HFFc6 (cell line): ENCODE results near the gene CACNA2D2. TPM values are rescaled to one million over a fixed set of nuclear protein-coding genes. Genes with fewer than 3 reads are reported as not detected.

Source experiments
- DNase-seq: peaks from one replicate; pipeline ENCODE4 v3.0.0-alpha.2; 2018
- H3K27ac Mint-ChIP-seq: 2 replicates; pipeline ENCODE4 v1.8.0; 2020; ENCODE audit warnings: mild to moderate bottlenecking, mixed read lengths
- H3K27me3 Mint-ChIP-seq: 2 replicates; pipeline ENCODE4 v1.8.0; 2021; ENCODE audit warnings: mild to moderate bottlenecking, moderate library complexity, mixed read lengths; ENCODE audit not compliant: insufficient read depth
- H3K36me3 Mint-ChIP-seq: 2 replicates; pipeline ENCODE4 v1.8.0; 2021; ENCODE audit warnings: low read depth, mixed read lengths
- H3K4me1 Mint-ChIP-seq: 2 replicates; pipeline ENCODE4 v1.8.0; 2020; ENCODE audit warnings: low read depth, mixed read lengths
- H3K4me3 Mint-ChIP-seq: 2 replicates; pipeline ENCODE4 v1.8.0; 2020; ENCODE audit warnings: mild to moderate bottlenecking, moderate library complexity, mixed read lengths
- H3K9me3 Mint-ChIP-seq: 2 replicates; pipeline ENCODE4 v1.8.0; 2020; ENCODE audit warnings: mild to moderate bottlenecking, mixed read lengths
- total RNA-seq, 6 experiments: library from RNA; stranded (reverse); fragmentation: NEBNext Ultra II Directional; extraction: Animal tissue kit (Norgen Biotek cat#: 25700); gene quantifications; 2 replicates in 1 of 6; 3 replicates in 5 of 6; pipeline ENCODE4 v1.2.3, GENCODE V29; 2021
- TF ChIP-seq, protein P1 (sequence below): fragments of 200-600 bp; sonication (generic); IDR thresholded peaks from 2 replicates; pipeline ENCODE4 v1.5.0; 2021; ENCODE audit warnings: antibody characterized with exemption, mild to moderate bottlenecking

The CACNA2D2 gene
- total RNA-seq, 6 experiments from 2014 or later = 0.09 TPM; not detected in 5

DNA sequence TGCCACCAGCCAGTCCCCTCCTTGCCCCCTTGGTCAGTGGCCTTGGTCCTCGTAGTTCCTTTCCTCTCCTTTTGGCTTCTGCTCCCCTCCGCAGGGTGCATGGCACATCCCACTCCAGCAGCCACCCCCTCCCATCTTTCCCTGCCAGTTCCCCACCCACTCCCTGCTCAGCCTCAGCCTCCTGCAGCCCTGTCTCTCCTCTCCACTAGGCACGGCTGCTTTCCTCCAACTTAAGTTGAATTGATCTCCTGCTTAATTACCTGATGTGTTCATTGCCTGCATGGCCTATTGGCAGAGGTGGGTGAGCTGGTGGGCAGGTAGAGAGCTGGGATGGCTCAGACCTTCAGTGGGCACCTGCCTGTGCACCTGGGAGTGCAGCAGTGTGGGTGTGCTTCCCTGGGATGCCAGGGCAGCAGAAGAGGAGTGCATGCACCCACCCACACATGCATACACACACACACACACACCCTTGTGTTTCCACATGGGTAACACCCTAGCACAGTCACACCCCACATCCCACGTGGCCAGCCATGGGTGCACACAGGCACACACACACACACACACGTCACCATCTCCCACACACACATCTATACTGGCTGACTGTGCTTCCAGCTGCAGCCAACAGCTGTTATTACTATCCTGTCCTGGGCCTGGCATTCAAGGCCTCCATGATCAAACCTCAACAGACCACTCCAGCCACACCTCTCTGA, 33.2 kb upstream of the CACNA2D2 start:
- H3K4me1 Mint-ChIP-seq = peaks cover 19% of the 10 kb centered on the region
- no peaks in the 10 kb centered on the region for H3K9me3 Mint-ChIP-seq
- no peak overlapping the region for H3K27ac Mint-ChIP-seq
- TF ChIP-seq, protein P1, sequence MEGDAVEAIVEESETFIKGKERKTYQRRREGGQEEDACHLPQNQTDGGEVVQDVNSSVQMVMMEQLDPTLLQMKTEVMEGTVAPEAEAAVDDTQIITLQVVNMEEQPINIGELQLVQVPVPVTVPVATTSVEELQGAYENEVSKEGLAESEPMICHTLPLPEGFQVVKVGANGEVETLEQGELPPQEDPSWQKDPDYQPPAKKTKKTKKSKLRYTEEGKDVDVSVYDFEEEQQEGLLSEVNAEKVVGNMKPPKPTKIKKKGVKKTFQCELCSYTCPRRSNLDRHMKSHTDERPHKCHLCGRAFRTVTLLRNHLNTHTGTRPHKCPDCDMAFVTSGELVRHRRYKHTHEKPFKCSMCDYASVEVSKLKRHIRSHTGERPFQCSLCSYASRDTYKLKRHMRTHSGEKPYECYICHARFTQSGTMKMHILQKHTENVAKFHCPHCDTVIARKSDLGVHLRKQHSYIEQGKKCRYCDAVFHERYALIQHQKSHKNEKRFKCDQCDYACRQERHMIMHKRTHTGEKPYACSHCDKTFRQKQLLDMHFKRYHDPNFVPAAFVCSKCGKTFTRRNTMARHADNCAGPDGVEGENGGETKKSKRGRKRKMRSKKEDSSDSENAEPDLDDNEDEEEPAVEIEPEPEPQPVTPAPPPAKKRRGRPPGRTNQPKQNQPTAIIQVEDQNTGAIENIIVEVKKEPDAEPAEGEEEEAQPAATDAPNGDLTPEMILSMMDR = no peak
- no peak overlapping the region for H3K4me3 Mint-ChIP-seq
- no peak for DNase-seq
- H3K27me3 Mint-ChIP-seq = peaks cover 32% of the 10 kb centered on the region
- no peaks in the 10 kb centered on the region for H3K36me3 Mint-ChIP-seq

DNA sequence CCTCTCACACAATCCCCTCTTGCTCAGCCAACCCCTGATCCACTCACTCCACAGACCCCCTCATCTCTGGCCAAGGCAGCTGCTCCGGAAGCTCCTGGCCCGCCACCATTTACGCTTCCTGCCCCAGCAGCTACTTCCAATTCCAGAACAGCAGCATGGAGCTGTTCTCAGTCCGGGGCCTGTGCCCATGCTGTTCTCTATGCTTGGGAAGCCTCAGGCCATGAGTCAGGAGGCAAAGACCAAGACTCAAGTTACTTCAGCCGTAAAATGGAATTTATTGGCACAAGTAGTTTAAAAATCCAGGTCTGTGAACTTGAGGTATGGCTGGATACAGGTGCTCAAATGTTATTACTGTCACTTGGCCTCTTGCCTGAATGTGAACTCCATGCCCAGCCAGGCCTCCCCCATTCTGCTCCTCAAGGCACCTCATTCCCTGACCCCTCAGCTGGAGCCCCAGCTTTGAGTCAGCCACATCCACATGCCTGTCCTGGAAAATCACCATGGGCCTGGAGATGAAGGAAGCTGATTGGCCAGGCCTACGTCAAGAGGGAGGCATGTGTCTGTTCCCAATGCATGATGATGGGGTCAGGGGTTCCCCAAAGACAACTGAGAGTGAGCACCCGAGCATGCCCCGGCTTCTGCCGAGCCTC, 31.4 kb upstream of the CACNA2D2 start:
- H3K27me3 Mint-ChIP-seq = peaks cover 41% of the 10 kb centered on the region
- DNase-seq = peak; percentile 11
- H3K4me1 Mint-ChIP-seq = peaks cover 19% of the 10 kb centered on the region
- H3K4me3 Mint-ChIP-seq = no peak overlapping the region
- no peak overlapping the region for H3K27ac Mint-ChIP-seq
- TF ChIP-seq, protein P1 = no peak
- H3K36me3 Mint-ChIP-seq = no peaks in the 10 kb centered on the region
- H3K9me3 Mint-ChIP-seq = no peaks in the 10 kb centered on the region

DNA sequence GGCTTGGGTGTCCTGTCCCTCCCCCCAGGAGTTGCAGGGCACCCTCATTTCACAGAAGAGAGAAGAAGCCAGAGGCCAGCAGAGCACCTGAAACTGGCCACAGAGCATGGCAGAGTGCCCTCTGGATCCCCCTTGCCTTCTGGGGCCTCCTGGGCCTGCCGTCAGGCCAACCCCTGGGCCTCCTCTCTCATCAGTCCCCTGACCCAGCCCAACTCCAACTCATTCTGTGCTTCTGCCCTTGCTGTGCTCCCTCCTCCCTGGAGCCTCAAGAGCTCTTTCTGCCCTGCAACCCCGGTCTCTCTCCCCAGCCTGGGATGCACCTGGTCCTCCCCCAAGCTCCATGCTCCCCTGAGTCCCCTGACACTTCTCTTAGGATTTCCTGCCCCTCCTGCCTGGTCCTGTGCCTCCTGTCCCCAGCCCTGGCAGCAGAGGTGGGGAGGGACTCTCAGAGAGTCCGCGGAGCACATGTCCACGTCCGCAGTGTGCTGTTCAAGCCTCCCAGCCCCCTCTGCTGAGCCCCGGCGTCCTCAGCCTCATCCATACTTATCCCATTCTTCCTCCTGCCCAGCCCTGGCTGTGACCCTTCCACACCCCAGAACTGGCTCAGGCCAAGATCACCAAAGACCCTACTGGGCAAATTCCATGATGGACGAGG, 30.5 kb upstream of the CACNA2D2 start:
- Mint-ChIP-seq H3K4me1 (peaks cover 19% of the 10 kb centered on the region), H3K36me3 (no peaks in the 10 kb centered on the region), H3K4me3 (no peak overlapping the region), H3K27me3 (peaks cover 46% of the 10 kb centered on the region), H3K9me3 (no peaks in the 10 kb centered on the region), H3K27ac (no peak overlapping the region)
- DNase-seq = no peak
- TF ChIP-seq, protein P1 = no peak

DNA sequence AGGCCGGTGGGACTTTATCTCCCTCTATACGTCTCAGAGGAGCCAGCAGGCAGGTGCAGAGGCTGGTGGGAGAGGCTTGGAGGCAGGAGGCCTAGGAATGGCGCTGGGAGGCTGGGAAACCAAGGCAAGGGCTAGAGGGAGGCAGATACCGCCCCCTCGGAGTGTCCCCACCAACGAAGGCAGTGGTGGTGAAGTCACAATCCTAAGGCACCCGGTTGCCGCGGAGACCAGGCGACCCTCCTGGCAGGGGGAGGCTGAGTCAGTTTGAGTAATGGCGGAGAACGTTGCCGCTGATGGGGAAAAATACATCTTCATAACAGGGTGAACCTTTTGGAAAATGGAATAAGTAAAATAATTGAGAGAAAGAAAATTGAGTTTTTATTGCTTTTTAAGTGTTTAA, 29.9 kb upstream of the CACNA2D2 start:
- Mint-ChIP-seq H3K36me3 (no peaks in the 10 kb centered on the region), H3K4me3 (no peak overlapping the region), H3K27ac (no peak overlapping the region), H3K27me3 (peaks cover 48% of the 10 kb centered on the region), H3K4me1 (peaks cover 19% of the 10 kb centered on the region), H3K9me3 (no peaks in the 10 kb centered on the region)
- DNase-seq = no peak
- TF ChIP-seq, protein P1 = no peak

DNA sequence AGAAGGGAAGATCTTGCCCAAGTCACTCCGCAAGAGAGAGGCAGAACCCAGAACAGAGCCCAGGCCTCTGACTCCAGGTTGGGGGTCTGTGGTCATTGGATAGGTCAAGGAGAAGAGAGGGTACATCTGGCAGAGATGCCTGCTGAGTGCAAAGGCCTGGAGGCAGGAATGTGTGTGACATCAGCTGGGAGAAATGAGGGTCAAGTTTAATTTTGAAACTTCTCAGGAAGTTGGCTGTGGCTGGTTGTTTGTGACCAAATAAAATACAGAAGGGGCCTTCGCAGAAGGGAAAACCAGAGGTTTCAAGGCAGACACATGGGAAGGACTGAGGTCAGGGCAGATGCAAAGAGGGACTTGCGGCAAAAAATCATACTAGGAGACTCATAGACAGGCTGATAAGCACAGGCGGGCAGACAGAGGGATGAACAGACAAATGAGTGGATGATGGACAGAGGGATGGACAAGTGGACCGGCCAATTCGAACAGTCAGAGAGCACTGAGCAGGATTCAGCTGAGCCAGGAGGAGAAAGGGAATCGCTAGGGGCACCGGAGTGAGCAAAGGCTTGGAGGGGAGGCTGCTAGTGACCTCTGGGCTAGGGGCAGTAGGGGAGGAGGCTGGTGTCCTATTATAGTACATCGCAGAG, 28.8 kb upstream of the CACNA2D2 start:
- TF ChIP-seq, protein P1 = peak; percentile 61
- Mint-ChIP-seq H3K4me1 (peaks cover 19% of the 10 kb centered on the region), H3K27me3 (peaks cover 48% of the 10 kb centered on the region), H3K4me3 (no peak overlapping the region), H3K27ac (peak overlapping the region; percentile 46; the same call in 1 of the 2 replicates), H3K9me3 (no peaks in the 10 kb centered on the region), H3K36me3 (no peaks in the 10 kb centered on the region)
- DNase-seq = peak; percentile 40
